SU-DHL-6 (cell line): Measurements from ENCODE around the gene UBE2E1.
"Not testable (repeated sequence)": the region's sequence is repeated elsewhere in the genome, so short reads cannot be mapped to it uniquely, and the experiment has no call there.

Source experiments
- H2AFZ ChIP-seq: fragments of 200-600 bp; sonication (generic); 2 replicates; pipeline ENCODE4 v1.6.1; 2014; ENCODE audit warnings: low read depth, mild to moderate bottlenecking, moderate library complexity, mixed read lengths, antibody characterized with exemption, low read length; ENCODE audit not compliant: severe bottlenecking
- H3F3A ChIP-seq: fragments of 200-600 bp; shearing (Covaris generic); 2 replicates; pipeline ENCODE4 v1.6.0; 2016; ENCODE audit warnings: antibody characterized with exemption, mild to moderate bottlenecking; ENCODE audit not compliant: insufficient read depth
- H3K27ac ChIP-seq: fragments of 200-600 bp; sonication (generic); 2 replicates; pipeline ENCODE4 v1.5.1; 2016; ENCODE audit warnings: low read depth, mild to moderate bottlenecking, low read length, moderate library complexity, mixed read lengths
- H3K27me3 ChIP-seq: fragments of 200-600 bp; sonication (generic), shearing (Covaris generic); 2 replicates; pipeline ENCODE4 v1.6.0; 2014; ENCODE audit warnings: mild to moderate bottlenecking, low read length
- H3K36me3 ChIP-seq: fragments of 200-600 bp; sonication (generic); 2 replicates; pipeline ENCODE4 v1.6.1; 2014; ENCODE audit warnings: mild to moderate bottlenecking, low read length, mixed read lengths
- H3K4me2 ChIP-seq: fragments of 300-600, 200-600 bp; shearing (Covaris generic), sonication (generic); 2 replicates; pipeline ENCODE4 v1.6.0; 2014; ENCODE audit warnings: low read length, low read depth, mild to moderate bottlenecking; ENCODE audit not compliant: poor library complexity, severe bottlenecking
- H3K4me3 ChIP-seq: fragments of 200-600 bp; sonication (generic); 2 replicates; pipeline ENCODE4 v1.5.1; 2014; ENCODE audit warnings: antibody characterized with exemption, low read length, mild to moderate bottlenecking, mixed read lengths; ENCODE audit not compliant: insufficient read depth, poor library complexity, severe bottlenecking
- H3K79me2 ChIP-seq: fragments of 200-600 bp; sonication (generic); 2 replicates; pipeline ENCODE4 v1.6.1; 2014; ENCODE audit warnings: mild to moderate bottlenecking, low read length, moderate library complexity; ENCODE audit not compliant: insufficient read depth
- H3K9ac ChIP-seq: fragments of 200-600 bp; sonication (generic); 2 replicates; pipeline ENCODE4 v1.7.0; 2014; ENCODE audit warnings: mild to moderate bottlenecking, low read length
- H3K9me2 ChIP-seq: fragments of 200-600 bp; sonication (generic); replicated peaks from 2 replicates; pipeline ENCODE4 v1.6.1; 2014; ENCODE audit warnings: low read length; ENCODE audit not compliant: insufficient read depth
- H3K9me3 ChIP-seq: fragments of 200-600 bp; sonication (generic); 2 replicates; pipeline ENCODE4 v1.6.1; 2014; ENCODE audit warnings: low read length, mixed read lengths; ENCODE audit not compliant: insufficient read depth
- H4K20me1 ChIP-seq: fragments of 200-600 bp; sonication (generic); 2 replicates; pipeline ENCODE4 v1.6.1; 2014; ENCODE audit warnings: low read depth, mild to moderate bottlenecking, antibody characterized with exemption, low read length, moderate library complexity, mixed read lengths
- CTCF ChIP-seq: fragments of 200-600 bp; sonication (generic); IDR thresholded peaks from one replicate; pipeline ENCODE4 v1.5.1; 2017; ENCODE audit warnings: antibody characterized with exemption, mild to moderate bottlenecking, low read length, moderate library complexity; ENCODE audit not compliant: insufficient read depth, poor library complexity, severe bottlenecking
- EZH2phosphoT487 ChIP-seq: fragments of 200-600 bp; sonication (generic), shearing (Covaris generic); conservative IDR thresholded peaks from 2 replicates; pipeline ENCODE4 v1.6.1; 2018; ENCODE audit warnings: mild to moderate bottlenecking, antibody characterized with exemption, low read length, moderate library complexity, mixed read lengths

Gene UBE2E1

GRCh38 chr3:23904545-23904944 is 98.8 kb downstream of the UBE2E1 start:
- no peaks in the 10 kb centered on the region for H3F3A ChIP-seq
- H3K36me3 ChIP-seq = peaks cover 3% of the 10 kb centered on the region; the same call in 1 of the 2 replicates
- no peaks in the 10 kb centered on the region for H3K79me2 ChIP-seq
- no peak overlapping the region for H3K9ac ChIP-seq
- no peaks in the 10 kb centered on the region for H3K9me3 ChIP-seq
- TF ChIP-seq CTCF (no peak), EZH2phosphoT487 (no peak)
- no peak overlapping the region for H3K4me2 ChIP-seq
- no peak overlapping the region for H3K4me3 ChIP-seq
- H2AFZ ChIP-seq = no peak overlapping the region
- H3K9me2 ChIP-seq = no peaks in the 10 kb centered on the region
- H3K27me3 ChIP-seq = no peaks in the 10 kb centered on the region
- no peaks in the 10 kb centered on the region for H4K20me1 ChIP-seq
- H3K27ac ChIP-seq = no peak overlapping the region

- H3K9ac ChIP-seq = no peak overlapping the region
- H3K36me3 ChIP-seq = peaks cover 3% of the 10 kb centered on the region; the same call in 1 of the 2 replicates
- H3F3A ChIP-seq = no peaks in the 10 kb centered on the region
- H3K27ac ChIP-seq = no peak overlapping the region
- H3K4me3 ChIP-seq = no peak overlapping the region
- no peaks in the 10 kb centered on the region for H4K20me1 ChIP-seq
- no peaks in the 10 kb centered on the region for H3K27me3 ChIP-seq
- no peaks in the 10 kb centered on the region for H3K9me2 ChIP-seq
- H2AFZ ChIP-seq = no peak overlapping the region
- H3K79me2 ChIP-seq = no peaks in the 10 kb centered on the region
- TF ChIP-seq CTCF = no peak
- TF ChIP-seq EZH2phosphoT487 = no peak
- H3K9me3 ChIP-seq = no peaks in the 10 kb centered on the region
- no peak overlapping the region for H3K4me2 ChIP-seq
Measured at GRCh38 chr3:23909341-23909740, 103.6 kb downstream of the UBE2E1 start.

GRCh38 chr3:23911397-23911796 is 105.6 kb downstream of the UBE2E1 start:
- Histone ChIP-seq H4K20me1 (no peaks in the 10 kb centered on the region), H3K9ac (no peak overlapping the region), H3F3A (0 out of 2 replicates have a peak, but pooled peaks cover 7% of the 10 kb centered on the region), H3K79me2 (no peaks in the 10 kb centered on the region), H3K9me2 (no peaks in the 10 kb centered on the region), H3K4me3 (no peak overlapping the region), H2AFZ (no peak overlapping the region), H3K4me2 (no peak overlapping the region), H3K9me3 (no peaks in the 10 kb centered on the region), H3K27me3 (no peaks in the 10 kb centered on the region), H3K27ac (no peak overlapping the region), H3K36me3 (peaks cover 3% of the 10 kb centered on the region; the same call in 1 of the 2 replicates)
- no peak for TF ChIP-seq EZH2phosphoT487
- no peak for TF ChIP-seq CTCF

GRCh38 chr3:23912335-23912734 is 106.6 kb downstream of the UBE2E1 start:
- H3K36me3 ChIP-seq, H3K9me2 ChIP-seq, H3K4me2 ChIP-seq, H3K79me2 ChIP-seq, H3K9me3 ChIP-seq, H3K27ac ChIP-seq, H2AFZ ChIP-seq, H4K20me1 ChIP-seq, H3K9ac ChIP-seq, H3K4me3 ChIP-seq, H3K27me3 ChIP-seq: not testable (repeated sequence)
- peaks cover 11% of the 10 kb centered on the region; the same call in 1 of the 2 replicates for H3F3A ChIP-seq
